ENCODE data around the gene SOWAHA. TPM values are rescaled to one million over a fixed set of nuclear protein-coding genes. Genes with fewer than 3 reads are reported as not detected.
A peak's percentile ranks its signal among the peaks of the same experiment; 100 is the strongest.

The SOWAHA gene
- total RNA-seq, 2 donors from 2014 or later, result 4.1 to 16.7 TPM

DNA sequence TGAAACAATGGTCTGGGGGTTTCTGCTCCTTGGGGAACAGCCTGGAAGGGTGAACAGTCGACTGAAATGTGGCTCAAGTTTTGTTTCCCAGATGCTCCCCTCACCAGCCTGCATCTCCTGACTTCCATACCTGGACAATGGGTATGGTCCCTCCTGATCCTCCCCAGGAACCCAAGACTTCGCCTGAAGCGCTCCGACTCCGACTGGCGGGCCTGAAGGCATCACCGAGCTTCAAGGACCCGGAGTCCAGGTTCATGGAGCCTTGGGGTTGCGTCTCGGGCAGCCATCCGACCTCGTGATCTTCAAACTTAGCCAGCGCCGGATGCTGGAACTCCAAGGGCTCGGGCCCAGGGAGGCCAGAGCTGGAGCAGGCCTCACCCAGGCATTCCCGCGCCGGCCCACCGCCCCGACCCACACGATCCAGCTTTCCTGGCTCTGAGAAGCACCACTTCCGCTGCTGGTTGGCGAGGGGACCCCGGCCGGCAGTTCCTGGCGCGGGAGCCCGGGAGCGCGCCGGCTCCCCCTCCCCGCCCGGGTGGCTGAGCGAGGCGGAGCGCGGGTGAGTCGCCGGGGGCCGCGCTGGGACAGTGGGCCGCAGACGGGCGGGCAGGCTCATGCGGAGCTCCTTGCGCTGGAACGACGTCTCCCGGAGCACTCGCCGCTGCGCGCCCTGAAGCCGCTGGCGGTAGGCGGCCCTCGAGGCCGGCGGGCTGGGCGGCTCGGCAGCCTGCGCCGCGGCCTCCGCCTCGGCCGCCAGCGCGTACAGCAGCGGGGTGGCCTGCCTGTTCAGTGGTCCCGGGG, 12.1 kb downstream of the SOWAHA start:
- DNase-seq (ENCODE audit: low spot score), result no peak
- Histone ChIP-seq H3K4me1 (replicated peaks) (peaks cover 7% of the 10 kb centered on the region), H3K27ac (peak overlapping the region in 1 of 2 donors; percentile 46), H3K9me3 (no peaks in the 10 kb centered on the region), H3K4me3 (no peak overlapping the region), H3K36me3 (no peaks in the 10 kb centered on the region), H3K27me3 (replicated peaks; ENCODE audit: insufficient read depth) (no peaks in the 10 kb centered on the region)
- 74% methylated on average over 39 of the region's 71 CpGs for WGBS
- TF ChIP-seq, protein P1, sequence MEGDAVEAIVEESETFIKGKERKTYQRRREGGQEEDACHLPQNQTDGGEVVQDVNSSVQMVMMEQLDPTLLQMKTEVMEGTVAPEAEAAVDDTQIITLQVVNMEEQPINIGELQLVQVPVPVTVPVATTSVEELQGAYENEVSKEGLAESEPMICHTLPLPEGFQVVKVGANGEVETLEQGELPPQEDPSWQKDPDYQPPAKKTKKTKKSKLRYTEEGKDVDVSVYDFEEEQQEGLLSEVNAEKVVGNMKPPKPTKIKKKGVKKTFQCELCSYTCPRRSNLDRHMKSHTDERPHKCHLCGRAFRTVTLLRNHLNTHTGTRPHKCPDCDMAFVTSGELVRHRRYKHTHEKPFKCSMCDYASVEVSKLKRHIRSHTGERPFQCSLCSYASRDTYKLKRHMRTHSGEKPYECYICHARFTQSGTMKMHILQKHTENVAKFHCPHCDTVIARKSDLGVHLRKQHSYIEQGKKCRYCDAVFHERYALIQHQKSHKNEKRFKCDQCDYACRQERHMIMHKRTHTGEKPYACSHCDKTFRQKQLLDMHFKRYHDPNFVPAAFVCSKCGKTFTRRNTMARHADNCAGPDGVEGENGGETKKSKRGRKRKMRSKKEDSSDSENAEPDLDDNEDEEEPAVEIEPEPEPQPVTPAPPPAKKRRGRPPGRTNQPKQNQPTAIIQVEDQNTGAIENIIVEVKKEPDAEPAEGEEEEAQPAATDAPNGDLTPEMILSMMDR (IDR thresholded peaks at IDR 0.05), result no peak
- intact Hi-C loops (cut with DNase I), result loop anchor here (10.0 kb wide), 2 partner anchors 230 to 300 kb away; partner anchors contain the start of gene HSPA4

GRCh38 chr5:132825834-132826391, 12.8 kb downstream of the SOWAHA start:
- no peak for TF ChIP-seq POLR2AphosphoS5 (IDR thresholded peaks at IDR 0.05)
- peak overlapping the region in 1 of 2 donors; percentile 46 for H3K27ac ChIP-seq
- no peaks in the 10 kb centered on the region for H3K36me3 ChIP-seq
- WGBS, result 80% methylated on average over 27 of the region's 43 CpGs
- no peak for DNase-seq (ENCODE audit: low spot score)
- H3K27me3 ChIP-seq (replicated peaks; ENCODE audit: insufficient read depth), result no peaks in the 10 kb centered on the region
- H3K4me3 ChIP-seq, result no peak overlapping the region
- H3K9me3 ChIP-seq, result no peaks in the 10 kb centered on the region
- intact Hi-C loops (cut with DNase I), result loop anchor here (10.0 kb wide), 2 partner anchors 229 to 301 kb away; partner anchors contain the start of gene HSPA4
- peaks cover 8% of the 10 kb centered on the region for H3K4me1 ChIP-seq (replicated peaks)

- H3K27me3 ChIP-seq (replicated peaks; ENCODE audit: insufficient read depth), result no peaks in the 10 kb centered on the region
- peaks cover 12% of the 10 kb centered on the region for H3K4me1 ChIP-seq (replicated peaks)
- no peaks in the 10 kb centered on the region for H3K9me3 ChIP-seq
- H3K27ac ChIP-seq, result peak overlapping the region in 1 of 2 donors; percentile 46
- TF ChIP-seq POLR2AphosphoS5 (IDR thresholded peaks at IDR 0.05), result peak; percentile 28
- TF ChIP-seq POLR2A (IDR thresholded peaks at IDR 0.05), result no peak
- TF ChIP-seq, protein P1 (IDR thresholded peaks at IDR 0.05), result no peak
- intact Hi-C loops (cut with DNase I), result loop anchor here (10.0 kb wide), 2 partner anchors 228 to 302 kb away; partner anchors contain the start of gene HSPA4
- WGBS, result 52% methylated on average over 6 of the region's 6 CpGs
- no peaks in the 10 kb centered on the region for H3K36me3 ChIP-seq
- H3K4me3 ChIP-seq, result no peak overlapping the region
- no peak for DNase-seq (ENCODE audit: low spot score)
These were observed 13.5 kb downstream of the SOWAHA start for GRCh38 chr5:132826424-132827082.

GRCh38 chr5:132827943-132828673, 15.0 kb downstream of the SOWAHA start:
- Histone ChIP-seq H3K9me3 (no peaks in the 10 kb centered on the region), H3K27me3 (replicated peaks; ENCODE audit: insufficient read depth) (no peaks in the 10 kb centered on the region), H3K36me3 (no peaks in the 10 kb centered on the region), H3K27ac (peak overlapping the region in 1 of 2 donors; percentile 46), H3K4me1 (replicated peaks) (peaks cover 12% of the 10 kb centered on the region), H3K4me3 (no peak overlapping the region)
- no peak for DNase-seq (ENCODE audit: low spot score)
- intact Hi-C loops (cut with DNase I), result loop anchor here (10.0 kb wide), 2 partner anchors 227 to 303 kb away; partner anchors contain the start of gene HSPA4
- no peak for TF ChIP-seq POLR2A (IDR thresholded peaks at IDR 0.05)
- no peak for TF ChIP-seq POLR2AphosphoS5 (IDR thresholded peaks at IDR 0.05)
- TF ChIP-seq, protein P1 (IDR thresholded peaks at IDR 0.05), result no peak
- 84% methylated on average over 4 of the region's 4 CpGs for WGBS

All from prostate gland (tissue), 2 donors.